IPS-18a (cell line): ENCODE results near the gene OGDHL.
"Not testable (repeated sequence)": the region's sequence is repeated elsewhere in the genome, so short reads cannot be mapped to it uniquely, and the experiment has no call there.

Experiments
- H3K27ac ChIP-seq: one replicate; pipeline ENCODE4 v1.5.1; 2013; ENCODE audit warnings: low read length
- H3K27me3 ChIP-seq: one replicate; pipeline ENCODE4 v1.6.1; 2013; ENCODE audit warnings: mild to moderate bottlenecking, low read length; ENCODE audit not compliant: control insufficient read depth, insufficient read depth
- H3K36me3 ChIP-seq: one replicate; pipeline ENCODE4 v1.6.1; 2013; ENCODE audit warnings: low read depth, low read length; ENCODE audit not compliant: control insufficient read depth
- H3K4me1 ChIP-seq: one replicate; pipeline ENCODE4 v1.6.1; 2013; ENCODE audit warnings: low read depth, low read length; ENCODE audit not compliant: control insufficient read depth
- H3K4me3 ChIP-seq: one replicate; pipeline ENCODE4 v1.5.1; 2013; ENCODE audit warnings: low read length
- H3K9ac ChIP-seq: one replicate; pipeline ENCODE4 v1.6.1; 2013; ENCODE audit warnings: mild to moderate bottlenecking, low read length, moderate library complexity
- H3K9me3 ChIP-seq: one replicate; pipeline ENCODE4 v1.6.1; 2013; ENCODE audit warnings: low read depth, low read length; ENCODE audit not compliant: control insufficient read depth

The OGDHL gene

DNA sequence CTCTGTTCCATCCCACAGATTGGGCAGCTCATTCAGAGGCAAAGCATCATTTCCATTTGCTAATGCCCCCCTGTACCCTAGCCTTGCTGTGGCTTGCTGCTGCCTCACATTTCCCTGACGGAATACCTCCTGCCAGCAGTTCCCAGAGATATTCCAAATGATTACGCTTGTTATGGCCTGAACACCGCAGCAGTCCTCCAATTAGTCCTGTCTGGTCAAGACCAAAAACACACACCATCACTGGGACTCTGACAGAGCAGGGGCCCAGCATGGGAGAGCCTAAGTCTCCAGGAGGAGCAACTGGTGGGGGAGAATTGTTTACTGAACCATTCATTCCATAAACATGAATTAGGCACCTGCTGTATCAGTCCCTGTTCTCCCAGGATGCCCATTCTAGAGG is 6.1 kb downstream of the OGDHL start:
- no peak overlapping the region for H3K4me3 ChIP-seq
- no peak overlapping the region for H3K9ac ChIP-seq
- H3K27me3 ChIP-seq = no peaks in the 10 kb centered on the region
- H3K9me3 ChIP-seq = no peaks in the 10 kb centered on the region
- H3K27ac ChIP-seq = no peak overlapping the region
- no peaks in the 10 kb centered on the region for H3K4me1 ChIP-seq
- peaks cover 7% of the 10 kb centered on the region for H3K36me3 ChIP-seq

- H3K36me3 ChIP-seq, H3K27ac ChIP-seq, H3K27me3 ChIP-seq, H3K9me3 ChIP-seq, H3K9ac ChIP-seq, H3K4me3 ChIP-seq, H3K4me1 ChIP-seq: not testable (repeated sequence)
Measured at GRCh38 chr10:49754951-49755350, 7.2 kb downstream of the OGDHL start.

- Histone ChIP-seq H3K9me3 (no peaks in the 10 kb centered on the region), H3K4me1 (no peaks in the 10 kb centered on the region), H3K4me3 (no peak overlapping the region), H3K9ac (no peak overlapping the region), H3K27ac (no peak overlapping the region), H3K27me3 (no peaks in the 10 kb centered on the region), H3K36me3 (peaks cover 11% of the 10 kb centered on the region)
Measured at GRCh38 chr10:49752584-49752983, 9.5 kb downstream of the OGDHL start.

GRCh38 chr10:49751636-49752510 is 10.2 kb downstream of the OGDHL start:
- no peak overlapping the region for H3K4me3 ChIP-seq
- H3K9ac ChIP-seq = no peak overlapping the region
- H3K9me3 ChIP-seq = no peaks in the 10 kb centered on the region
- peaks cover 11% of the 10 kb centered on the region for H3K36me3 ChIP-seq
- no peak overlapping the region for H3K27ac ChIP-seq
- H3K4me1 ChIP-seq = no peaks in the 10 kb centered on the region
- H3K27me3 ChIP-seq = no peaks in the 10 kb centered on the region

DNA sequence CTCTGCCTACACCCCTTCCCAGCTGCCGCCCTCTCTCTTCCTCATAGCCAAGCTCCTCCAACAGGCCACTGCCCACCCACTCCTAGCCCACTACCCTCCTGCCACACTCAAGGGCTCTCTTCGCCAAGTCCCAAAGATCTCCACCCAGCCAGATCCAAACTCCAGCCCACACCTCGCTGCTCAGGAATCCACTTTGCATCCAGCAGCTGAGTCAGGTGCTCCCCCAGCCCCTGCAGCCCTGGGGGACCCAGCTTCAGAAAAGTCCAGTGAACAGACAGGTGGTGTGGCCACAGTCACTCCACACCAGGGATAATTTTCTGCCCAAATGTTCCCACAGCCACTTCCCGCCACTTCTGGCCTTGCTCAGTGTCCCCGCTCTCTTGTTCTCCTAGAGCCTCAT is 10.9 kb downstream of the OGDHL start:
- Histone ChIP-seq H3K27ac (no peak overlapping the region), H3K4me3 (no peak overlapping the region), H3K9me3 (no peaks in the 10 kb centered on the region), H3K36me3 (peaks cover 14% of the 10 kb centered on the region), H3K9ac (no peak overlapping the region), H3K27me3 (no peaks in the 10 kb centered on the region), H3K4me1 (no peaks in the 10 kb centered on the region)

DNA sequence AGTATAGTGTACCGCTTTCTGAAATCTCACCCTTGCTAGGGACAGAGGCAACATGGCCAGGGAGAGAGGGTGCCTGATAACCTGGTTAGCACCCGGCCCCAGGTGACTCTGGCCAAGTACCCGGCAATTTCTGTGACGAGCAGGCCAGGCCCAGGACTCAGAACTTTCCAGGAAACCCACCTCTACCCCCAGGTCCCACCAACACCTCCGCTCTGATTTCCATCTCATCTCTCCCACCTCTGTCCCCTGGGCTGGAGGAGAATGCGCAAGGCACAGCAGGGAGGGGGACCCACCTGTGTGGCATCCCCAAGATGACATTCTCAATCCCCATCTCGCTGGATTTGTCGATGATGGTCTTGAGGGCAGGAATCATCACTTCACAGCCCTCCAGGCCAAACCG is 11.6 kb downstream of the OGDHL start:
- H3K27ac ChIP-seq = no peak overlapping the region
- H3K27me3 ChIP-seq = no peaks in the 10 kb centered on the region
- H3K36me3 ChIP-seq = peaks cover 21% of the 10 kb centered on the region
- no peaks in the 10 kb centered on the region for H3K4me1 ChIP-seq
- no peak overlapping the region for H3K9ac ChIP-seq
- no peaks in the 10 kb centered on the region for H3K9me3 ChIP-seq
- H3K4me3 ChIP-seq = no peak overlapping the region

DNA sequence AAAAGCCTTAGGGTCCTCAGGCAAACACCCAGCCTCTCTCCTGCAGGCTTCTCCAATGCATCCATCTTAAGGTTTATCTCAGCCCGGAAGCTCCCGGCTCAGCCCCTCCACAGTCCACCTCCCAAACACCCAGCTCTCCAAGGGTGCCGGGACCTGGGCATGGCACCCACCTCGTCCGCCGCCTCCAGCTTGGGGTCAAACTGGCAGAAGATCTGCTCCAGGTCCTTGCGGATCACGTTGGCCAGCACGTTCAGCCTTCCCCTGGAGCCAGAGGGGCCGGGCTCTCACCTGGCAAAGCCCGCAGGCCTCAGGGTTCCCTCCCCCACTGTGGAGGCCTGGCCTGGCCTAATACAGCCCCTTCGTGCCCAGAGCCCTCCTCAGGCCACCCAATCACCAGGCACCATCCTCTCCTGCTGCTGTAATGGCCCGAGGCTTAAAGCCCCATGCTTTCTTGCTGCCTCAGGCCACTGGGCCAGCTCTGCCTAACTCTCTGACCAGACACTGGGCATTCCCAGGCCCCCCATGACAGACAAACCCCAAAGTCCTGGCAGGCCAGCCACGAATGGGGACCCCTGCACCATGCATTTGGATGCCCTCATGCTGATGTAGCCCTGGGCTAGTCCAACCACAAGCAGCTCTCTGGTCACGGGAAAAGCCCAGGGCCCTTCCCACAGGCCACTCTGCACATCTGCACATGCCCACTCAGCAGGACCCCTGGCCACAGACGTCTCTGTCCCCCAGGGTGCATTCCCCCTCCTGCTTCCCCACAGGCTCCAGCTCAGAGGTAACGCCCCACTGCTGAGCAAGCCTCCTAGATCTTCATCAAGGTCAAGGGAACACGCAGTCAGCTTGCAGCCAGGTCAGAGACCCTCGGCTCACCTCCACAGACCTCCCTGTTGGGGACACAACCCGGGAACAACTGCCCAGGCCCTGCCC is 12.3 kb downstream of the OGDHL start:
- H3K27ac ChIP-seq = no peak overlapping the region
- no peaks in the 10 kb centered on the region for H3K9me3 ChIP-seq
- no peak overlapping the region for H3K9ac ChIP-seq
- no peaks in the 10 kb centered on the region for H3K4me1 ChIP-seq
- H3K36me3 ChIP-seq = peaks cover 25% of the 10 kb centered on the region
- H3K27me3 ChIP-seq = no peaks in the 10 kb centered on the region
- H3K4me3 ChIP-seq = no peak overlapping the region

GRCh38 chr10:49749144-49749543 is 13.0 kb downstream of the OGDHL start:
- Histone ChIP-seq H3K36me3 (peaks cover 31% of the 10 kb centered on the region), H3K9ac (no peak overlapping the region), H3K4me1 (no peaks in the 10 kb centered on the region), H3K27ac (no peak overlapping the region), H3K9me3 (no peaks in the 10 kb centered on the region), H3K4me3 (no peak overlapping the region), H3K27me3 (no peaks in the 10 kb centered on the region)

- Histone ChIP-seq H3K9ac (no peak overlapping the region), H3K4me1 (no peaks in the 10 kb centered on the region), H3K9me3 (no peaks in the 10 kb centered on the region), H3K36me3 (peaks cover 31% of the 10 kb centered on the region), H3K27me3 (no peaks in the 10 kb centered on the region), H3K27ac (no peak overlapping the region), H3K4me3 (no peak overlapping the region)
Measured at GRCh38 chr10:49748006-49748405, 14.1 kb downstream of the OGDHL start.

- peaks cover 31% of the 10 kb centered on the region for H3K36me3 ChIP-seq
- no peaks in the 10 kb centered on the region for H3K9me3 ChIP-seq
- H3K27me3 ChIP-seq = no peaks in the 10 kb centered on the region
- no peak overlapping the region for H3K27ac ChIP-seq
- H3K4me1 ChIP-seq = no peaks in the 10 kb centered on the region
- no peak overlapping the region for H3K9ac ChIP-seq
- H3K4me3 ChIP-seq = no peak overlapping the region
Measured at GRCh38 chr10:49747303-49747646, 14.8 kb downstream of the OGDHL start.

GRCh38 chr10:49746626-49747302 is 15.4 kb downstream of the OGDHL start:
- Histone ChIP-seq H3K9ac (no peak overlapping the region), H3K4me3 (no peak overlapping the region), H3K9me3 (no peaks in the 10 kb centered on the region), H3K27me3 (no peaks in the 10 kb centered on the region), H3K36me3 (peaks cover 31% of the 10 kb centered on the region), H3K4me1 (no peaks in the 10 kb centered on the region), H3K27ac (no peak overlapping the region)
